H9 (cell line): Measurements from ENCODE around the gene IL3RA. TPM values are rescaled to one million over a fixed set of nuclear protein-coding genes. Genes with fewer than 3 reads are reported as not detected.

Experiments used
- DNase-seq: peaks from one replicate; pipeline ENCODE4 v3.0.0-alpha.2; 2017
- H2AFZ ChIP-seq: one replicate; pipeline ENCODE4 v1.6.1; 2013; ENCODE audit warnings: mild to moderate bottlenecking, low read length, control low read depth, moderate library complexity
- H2AK5ac ChIP-seq: 2 replicates; pipeline ENCODE4 v1.6.1; 2013; ENCODE audit warnings: low read length, control low read depth, mixed read lengths; ENCODE audit not compliant: insufficient read length
- H2BK120ac ChIP-seq: one replicate; pipeline ENCODE4 v1.6.1; 2013; ENCODE audit warnings: low read depth, mild to moderate bottlenecking, low read length, control low read depth, inconsistent platforms; ENCODE audit not compliant: poor library complexity, severe bottlenecking
- H2BK12ac ChIP-seq: 2 replicates; pipeline ENCODE4 v1.6.1; 2013; ENCODE audit warnings: low read length, control low read depth, mixed read lengths, low read depth; ENCODE audit not compliant: insufficient read length
- H2BK15ac ChIP-seq: 2 replicates; pipeline ENCODE4 v1.6.1; 2013; ENCODE audit warnings: low read depth, low read length, control low read depth
- H2BK20ac ChIP-seq: one replicate; pipeline ENCODE4 v1.6.1; 2013; ENCODE audit warnings: low read depth, mild to moderate bottlenecking, low read length, control low read depth, inconsistent platforms; ENCODE audit not compliant: poor library complexity, severe bottlenecking
- H2BK5ac ChIP-seq: 2 replicates; pipeline ENCODE4 v1.6.1; 2013; ENCODE audit warnings: low read length, control low read depth, mixed read lengths; ENCODE audit not compliant: insufficient read length
- H3K14ac ChIP-seq: 2 replicates; pipeline ENCODE4 v1.6.1; 2013; ENCODE audit warnings: low read length, control low read depth; ENCODE audit not compliant: insufficient read depth
- H3K18ac ChIP-seq: 2 replicates; pipeline ENCODE4 v1.6.1; 2013; ENCODE audit warnings: low read depth, mild to moderate bottlenecking, mixed read lengths, low read length, control low read depth; ENCODE audit not compliant: insufficient read length
- H3K23ac ChIP-seq: 2 replicates; pipeline ENCODE4 v1.6.1; 2013; ENCODE audit warnings: low read length, control low read depth, mixed read lengths, low read depth; ENCODE audit not compliant: insufficient read length
- H3K23me2 ChIP-seq: 2 replicates; pipeline ENCODE4 v1.6.1; 2013; ENCODE audit warnings: low read depth, mild to moderate bottlenecking, mixed read lengths, low read length, control low read depth; ENCODE audit not compliant: insufficient read length, poor library complexity, severe bottlenecking
- H3K27ac ChIP-seq: 2 replicates; pipeline ENCODE4 v1.5.1; 2013; ENCODE audit warnings: low read length, control low read depth, mixed read lengths, low read depth; ENCODE audit not compliant: insufficient read length
- H3K27me3 ChIP-seq: 2 replicates; pipeline ENCODE4 v1.6.1; 2013; ENCODE audit warnings: low read length, control low read depth, inconsistent platforms; ENCODE audit not compliant: insufficient read depth
- H3K4ac ChIP-seq: 2 replicates; pipeline ENCODE4 v1.6.1; 2013; ENCODE audit warnings: low read depth, mild to moderate bottlenecking, control low read depth, inconsistent platforms, low read length, moderate library complexity
- H3K4me1 ChIP-seq: 2 replicates; pipeline ENCODE4 v1.6.1; 2013; ENCODE audit warnings: low read length, control low read depth, inconsistent platforms; ENCODE audit not compliant: insufficient read depth
- H3K4me2 ChIP-seq: 2 replicates; pipeline ENCODE4 v1.6.1; 2013; ENCODE audit warnings: low read length, control low read depth, mixed read lengths; ENCODE audit not compliant: insufficient read length, insufficient read depth
- H3K56ac ChIP-seq: 2 replicates; pipeline ENCODE4 v1.6.1; 2013; ENCODE audit warnings: low read depth, mild to moderate bottlenecking, mixed read lengths, low read length, control low read depth; ENCODE audit not compliant: insufficient read length
- H3K79me1 ChIP-seq: 2 replicates; pipeline ENCODE4 v1.6.1; 2013; ENCODE audit warnings: low read depth, mild to moderate bottlenecking, moderate library complexity, low read length, control low read depth, inconsistent platforms; ENCODE audit not compliant: insufficient read depth, poor library complexity, severe bottlenecking
- H3K79me2 ChIP-seq: 2 replicates; pipeline ENCODE4 v1.6.1; 2013; ENCODE audit warnings: low read length, control low read depth, inconsistent platforms; ENCODE audit not compliant: insufficient read depth
- H3K9ac ChIP-seq: 2 replicates; pipeline ENCODE4 v1.6.1; 2013; ENCODE audit warnings: low read length, control low read depth, mixed read lengths; ENCODE audit not compliant: insufficient read length; ENCODE audit errors: extremely low read depth
- H3K9me3 ChIP-seq: one replicate; pipeline ENCODE4 v1.6.1; 2013; ENCODE audit warnings: low read depth, low read length, inconsistent platforms; ENCODE audit not compliant: control insufficient read depth
- H3T11ph ChIP-seq: one replicate; pipeline ENCODE4 v1.6.1; 2013; ENCODE audit warnings: mild to moderate bottlenecking, low read length, control low read depth, inconsistent platforms
- H4K20me1 ChIP-seq: one replicate; pipeline ENCODE4 v1.6.1; 2013; ENCODE audit not compliant: control insufficient read depth, insufficient read length, insufficient read depth
- H4K5ac ChIP-seq: 2 replicates; pipeline ENCODE4 v1.6.1; 2013; ENCODE audit warnings: low read depth, mild to moderate bottlenecking, mixed read lengths, low read length, control low read depth; ENCODE audit not compliant: insufficient read length
- H4K8ac ChIP-seq: replicated peaks from 2 replicates; pipeline ENCODE4 v1.6.1; 2013; ENCODE audit warnings: low read length, control low read depth, mixed read lengths, low read depth; ENCODE audit not compliant: insufficient read length
- H4K91ac ChIP-seq: 2 replicates; pipeline ENCODE4 v1.6.1; 2013; ENCODE audit warnings: low read depth, mild to moderate bottlenecking, moderate library complexity, mixed read lengths, low read length, control low read depth; ENCODE audit not compliant: insufficient read length
- H3K27ac Mint-ChIP-seq, 3 experiments: 2 replicates in 2 of 3; 3 replicates in 1 of 3; pipeline ENCODE4 v1.8.0; 2020 to 2021; ENCODE audit warnings: mixed read lengths in 3 of 3, mild to moderate bottlenecking in 1 of 3, moderate library complexity in 1 of 3
- H3K27me3 Mint-ChIP-seq: 2 replicates; pipeline ENCODE4 v1.8.0; 2021; ENCODE audit warnings: low read depth, mild to moderate bottlenecking, moderate library complexity, mixed read lengths
- H3K36me3 Mint-ChIP-seq, 3 experiments: 2 replicates in 2 of 3; 3 replicates in 1 of 3; pipeline ENCODE4 v1.8.0; 2020 to 2021; ENCODE audit warnings: low read depth in 3 of 3, mixed read lengths in 3 of 3; ENCODE audit not compliant: insufficient read depth in 1 of 3
- H3K4me1 Mint-ChIP-seq, 2 experiments: 2 replicates each; pipeline ENCODE4 v1.8.0; 2020; ENCODE audit warnings: mixed read lengths in 2 of 2
- H3K4me3 Mint-ChIP-seq, 2 experiments: 2 replicates in 1 of 2; 3 replicates in 1 of 2; pipeline ENCODE4 v1.8.0; 2020 to 2021; ENCODE audit warnings: mild to moderate bottlenecking in 2 of 2, mixed read lengths in 2 of 2, moderate library complexity in 1 of 2
- H3K9me3 Mint-ChIP-seq, 2 experiments: 2 replicates in 1 of 2; 3 replicates in 1 of 2; pipeline ENCODE4 v1.8.0; 2020; ENCODE audit warnings: mild to moderate bottlenecking in 2 of 2, mixed read lengths in 2 of 2, moderate library complexity in 1 of 2
- WGBS: extraction: QIAGEN DNeasy Blood & Tissue Kit; methylation state at CpG from one replicate; pipeline ENCODE4 v1.1.7; 2013; ENCODE audit warnings: missing lambda C conversion rate, low lambda C conversion rate, mixed read lengths; ENCODE audit not compliant: insufficient read length; ENCODE audit errors: extremely low coverage; 5-methylcytosine and 5-hydroxymethylcytosine counted together
- total RNA-seq: library from RNA; stranded (reverse); gene quantifications from 2 replicates; pipeline ENCODE4 v1.2.1, GENCODE V29; 2021
- TF ChIP-seq, protein P1 (sequence below): fragments of 200-600 bp; sonication (generic); conservative IDR thresholded peaks from 3 replicates; pipeline ENCODE4 v1.8.0; 2021; ENCODE audit warnings: antibody characterized with exemption, mild to moderate bottlenecking

Gene IL3RA
- total RNA-seq, 1 experiment from 2014 or later = 0.24 TPM

DNA sequence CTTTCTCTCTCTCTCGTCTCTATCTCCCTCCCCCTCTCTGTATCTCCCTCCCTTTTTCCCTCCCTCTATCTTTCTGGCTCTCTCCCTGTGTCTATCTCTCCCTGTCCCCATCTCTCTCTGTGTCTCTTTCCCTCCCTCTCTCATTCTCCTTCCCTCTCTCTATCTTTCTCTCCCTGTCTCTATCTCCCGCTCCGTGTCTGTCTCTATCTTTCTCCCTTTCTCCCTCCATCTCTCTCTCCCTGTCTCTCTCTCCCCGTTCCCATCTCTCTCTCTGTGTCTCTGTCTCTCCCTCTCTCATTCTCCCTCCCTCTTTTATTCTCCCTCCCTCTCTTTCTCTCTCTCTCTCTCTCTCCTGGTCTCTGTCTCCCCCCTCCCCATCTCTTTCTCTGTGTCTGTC, 22.9 kb downstream of the IL3RA start:
- no peak overlapping the region for H2BK120ac ChIP-seq
- no peak overlapping the region for H2BK15ac ChIP-seq
- H3K27ac ChIP-seq = no peak overlapping the region
- no peak overlapping the region for H2AK5ac ChIP-seq
- H3K27ac Mint-ChIP-seq = no peak overlapping the region; a peak in 1 of 7 replicates
- H2AFZ ChIP-seq = no peak overlapping the region
- no peak overlapping the region for H2BK20ac ChIP-seq
- no peak overlapping the region for H4K8ac ChIP-seq
- peaks cover 2 to 4% of the 10 kb centered on the region in 2 experiments; a peak in 2 of 5 replicates for H3K9me3 Mint-ChIP-seq
- H3K14ac ChIP-seq = no peak overlapping the region
- no peak overlapping the region for H3K56ac ChIP-seq
- no peaks in the 10 kb centered on the region for H4K20me1 ChIP-seq
- TF ChIP-seq, protein P1, sequence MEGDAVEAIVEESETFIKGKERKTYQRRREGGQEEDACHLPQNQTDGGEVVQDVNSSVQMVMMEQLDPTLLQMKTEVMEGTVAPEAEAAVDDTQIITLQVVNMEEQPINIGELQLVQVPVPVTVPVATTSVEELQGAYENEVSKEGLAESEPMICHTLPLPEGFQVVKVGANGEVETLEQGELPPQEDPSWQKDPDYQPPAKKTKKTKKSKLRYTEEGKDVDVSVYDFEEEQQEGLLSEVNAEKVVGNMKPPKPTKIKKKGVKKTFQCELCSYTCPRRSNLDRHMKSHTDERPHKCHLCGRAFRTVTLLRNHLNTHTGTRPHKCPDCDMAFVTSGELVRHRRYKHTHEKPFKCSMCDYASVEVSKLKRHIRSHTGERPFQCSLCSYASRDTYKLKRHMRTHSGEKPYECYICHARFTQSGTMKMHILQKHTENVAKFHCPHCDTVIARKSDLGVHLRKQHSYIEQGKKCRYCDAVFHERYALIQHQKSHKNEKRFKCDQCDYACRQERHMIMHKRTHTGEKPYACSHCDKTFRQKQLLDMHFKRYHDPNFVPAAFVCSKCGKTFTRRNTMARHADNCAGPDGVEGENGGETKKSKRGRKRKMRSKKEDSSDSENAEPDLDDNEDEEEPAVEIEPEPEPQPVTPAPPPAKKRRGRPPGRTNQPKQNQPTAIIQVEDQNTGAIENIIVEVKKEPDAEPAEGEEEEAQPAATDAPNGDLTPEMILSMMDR = no peak
- H3K27me3 ChIP-seq = no peaks in the 10 kb centered on the region
- no peak overlapping the region for H3T11ph ChIP-seq
- H3K4ac ChIP-seq = no peak overlapping the region
- H4K5ac ChIP-seq = no peak overlapping the region
- no peaks in the 10 kb centered on the region for H3K79me1 ChIP-seq
- H3K23me2 ChIP-seq = no peaks in the 10 kb centered on the region
- H3K18ac ChIP-seq = no peak overlapping the region
- peaks cover 2% of the 10 kb centered on the region; the same call in 1 of the 2 replicates for H3K27me3 Mint-ChIP-seq
- H4K91ac ChIP-seq = no peak overlapping the region
- no peak for DNase-seq
- no peak overlapping the region for H3K23ac ChIP-seq
- no peak overlapping the region for H3K9ac ChIP-seq
- no peaks in the 10 kb centered on the region for H3K79me2 ChIP-seq
- H3K4me1 Mint-ChIP-seq = peaks cover 10 to 24% of the 10 kb centered on the region in 2 experiments
- no peak overlapping the region for H2BK5ac ChIP-seq
- no peak overlapping the region for H3K4me2 ChIP-seq
- no peaks in the 10 kb centered on the region; the same call in 1 of the 2 replicates for H3K4me1 ChIP-seq
- no peak overlapping the region for H2BK12ac ChIP-seq
- H3K9me3 ChIP-seq = no peaks in the 10 kb centered on the region
- WGBS = no CpG with 5 or more reads among the region's 4 CpGs
- no peak overlapping the region; a peak in 1 of 5 replicates for H3K4me3 Mint-ChIP-seq
- H3K36me3 Mint-ChIP-seq = peaks cover 15 to 37% (median 29%) of the 10 kb centered on the region in 3 experiments; a peak in 6 of 7 replicates
